Activated CD8-positive, alpha-beta memory T cell treated with anti-CD3 and anti-CD28 coated beads, Interleukin-2, amount 50 U/mL, for 4 hours (primary cell): ENCODE data around the gene OSBPL8.
"Not testable (repeated sequence)": the region's sequence is repeated elsewhere in the genome, so short reads cannot be mapped to it uniquely, and the experiment has no call there.

Experiments
- DNase-seq: peaks from one replicate; pipeline ENCODE4 v3.0.0-alpha.2; 2020

Gene OSBPL8

DNA sequence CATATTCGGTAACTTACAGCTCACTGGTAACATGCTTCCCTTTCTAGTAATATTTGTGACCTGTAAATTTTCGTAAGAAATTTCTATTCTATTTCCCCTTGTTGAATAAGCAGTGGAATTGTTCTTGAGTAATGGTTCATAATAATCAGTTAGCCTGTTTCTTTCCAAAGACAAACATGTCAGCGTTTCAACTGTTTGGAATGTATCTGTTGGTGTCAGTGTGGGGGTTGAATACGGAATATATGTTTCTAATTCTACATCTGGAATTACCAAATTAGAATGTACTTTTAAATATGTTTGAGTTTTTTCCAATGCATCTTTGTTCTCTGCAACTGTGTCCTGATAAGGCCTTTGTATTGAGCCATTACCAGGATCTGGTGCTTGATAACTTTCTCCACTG lies 213.3 kb downstream of the OSBPL8 start:
- no peak for DNase-seq

DNA sequence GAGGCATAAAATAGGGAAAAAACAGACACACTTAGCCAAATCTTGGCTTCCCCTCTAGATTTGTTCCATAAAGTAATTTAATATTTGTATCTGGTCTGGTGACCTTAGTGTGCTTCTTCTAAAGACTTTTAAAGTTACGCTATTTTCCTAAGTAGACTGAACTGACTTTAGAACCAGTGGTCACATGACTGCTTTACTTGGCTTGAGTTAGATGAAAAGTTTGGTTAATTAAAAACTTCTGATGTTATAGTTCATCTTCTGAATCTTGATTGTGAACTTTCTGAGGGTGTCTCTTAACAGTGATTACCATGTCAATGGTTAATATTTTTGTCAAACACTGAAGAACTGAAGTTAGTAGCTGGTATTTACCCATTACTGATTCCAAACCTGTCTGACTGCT lies 214.0 kb downstream of the OSBPL8 start:
- no peak for DNase-seq

DNA sequence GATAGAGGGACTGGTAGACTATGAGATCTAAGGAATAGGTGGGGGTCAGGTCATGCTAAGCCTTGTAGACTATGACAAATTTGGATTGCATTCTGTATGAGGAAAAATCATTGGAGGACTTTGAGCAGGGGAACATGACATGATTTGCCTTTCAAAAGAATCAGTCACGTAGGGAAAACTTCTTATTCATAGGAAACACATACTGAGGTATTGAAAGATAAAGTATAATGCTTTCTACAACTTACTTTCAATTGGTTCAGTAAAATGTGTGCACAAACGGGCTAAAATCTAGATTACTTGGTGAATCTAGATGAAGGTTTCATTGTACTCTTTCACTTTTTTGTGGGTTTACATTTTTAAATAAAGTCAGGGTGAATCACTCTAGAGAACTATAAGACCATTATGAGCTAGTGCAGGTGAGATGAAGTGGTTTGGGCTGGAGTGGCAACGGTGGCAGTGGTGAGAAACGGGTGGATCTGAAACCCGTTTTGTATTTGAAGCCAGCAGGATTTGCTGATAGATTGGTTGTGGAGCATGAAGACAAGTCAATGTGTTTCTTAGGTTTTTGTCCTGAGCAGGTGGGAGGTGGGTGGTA lies 218.0 kb downstream of the OSBPL8 start:
- no peak for DNase-seq

- no peak for DNase-seq
Observed at GRCh38 chr12:76340680-76341435, 218.7 kb downstream of the OSBPL8 start.

- DNase-seq = no peak
Observed at GRCh38 chr12:76337583-76337982, 222.0 kb downstream of the OSBPL8 start.

GRCh38 chr12:76332606-76333005 lies 227.0 kb downstream of the OSBPL8 start:
- DNase-seq = no peak

DNA sequence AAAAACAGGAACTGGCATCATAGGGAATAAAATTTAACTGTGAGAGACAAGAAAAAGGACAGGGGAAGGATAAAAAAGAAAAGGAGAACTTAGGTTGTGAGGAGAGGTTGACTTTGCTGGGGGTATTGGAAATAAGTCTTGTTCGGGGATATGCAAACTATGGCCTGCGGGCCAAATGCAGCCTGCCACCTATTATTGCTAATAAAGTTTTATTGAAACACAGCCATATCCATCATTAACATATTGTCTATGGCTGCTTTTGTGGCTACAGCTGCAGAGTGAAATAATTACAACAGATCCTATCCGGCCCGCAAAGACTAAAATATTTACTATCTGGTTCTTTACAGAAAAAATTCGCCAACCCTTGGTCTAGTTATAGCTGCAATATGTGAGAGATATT lies 230.0 kb downstream of the OSBPL8 start:
- DNase-seq = no peak

DNA sequence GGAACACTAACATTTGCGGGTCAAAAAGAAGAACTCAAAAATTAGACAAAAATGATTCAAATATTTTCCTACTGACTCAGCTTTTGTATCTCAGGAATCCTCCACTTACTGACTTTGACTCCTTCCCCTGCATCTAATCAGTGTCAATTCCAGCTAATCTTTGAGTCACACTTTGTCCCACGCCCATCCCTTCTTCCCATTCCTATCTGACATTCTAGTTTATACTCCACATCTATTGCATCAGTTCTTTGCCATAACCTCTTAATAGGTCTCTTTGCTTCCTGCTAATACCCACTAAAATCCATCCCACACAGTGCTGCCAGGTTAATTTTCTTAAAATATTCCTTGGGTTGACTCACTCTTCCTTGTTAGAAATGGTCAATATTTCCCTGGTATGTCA lies 230.4 kb downstream of the OSBPL8 start:
- DNase-seq = no peak

DNA sequence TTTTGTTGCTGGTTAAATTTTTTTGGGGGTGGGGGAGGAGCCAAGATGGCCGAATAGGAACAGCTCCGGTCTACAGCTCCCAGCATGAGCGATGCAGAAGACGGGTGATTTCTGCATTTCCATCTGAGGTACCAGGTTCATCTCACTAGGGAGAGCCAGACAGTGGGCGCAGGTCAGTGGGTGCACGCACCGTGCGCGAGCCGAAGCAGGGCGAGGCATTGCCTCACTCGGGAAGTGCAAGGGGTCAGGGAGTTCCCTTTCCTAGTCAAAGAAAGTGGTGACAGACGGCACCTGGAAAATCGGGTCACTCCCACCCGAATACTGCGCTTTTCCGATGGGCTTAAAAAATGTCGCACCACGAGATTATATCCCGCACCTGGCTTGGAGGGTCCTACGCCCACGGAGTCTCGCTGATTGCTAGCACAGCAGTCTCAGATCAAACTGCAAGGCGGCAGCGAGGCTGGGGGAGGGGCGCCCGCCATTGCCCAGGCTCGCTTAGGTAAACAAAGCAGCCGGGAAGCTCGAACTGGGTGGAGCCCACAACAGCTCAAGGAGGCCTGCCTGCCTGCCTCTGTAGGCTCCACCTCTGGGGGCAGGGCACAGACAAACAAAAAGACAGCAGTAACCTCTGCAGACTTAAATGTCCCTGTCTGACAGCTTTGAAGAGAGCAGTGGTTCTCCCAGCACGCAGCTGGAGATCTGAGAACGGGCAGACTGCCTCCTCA lies 239.8 kb downstream of the OSBPL8 start:
- not testable (repeated sequence) for DNase-seq

GRCh38 chr12:76318773-76319594 lies 240.6 kb downstream of the OSBPL8 start:
- no peak for DNase-seq

GRCh38 chr12:76317976-76318375 lies 241.6 kb downstream of the OSBPL8 start:
- no peak for DNase-seq

GRCh38 chr12:76316468-76316867 lies 243.1 kb downstream of the OSBPL8 start:
- no peak for DNase-seq

DNA sequence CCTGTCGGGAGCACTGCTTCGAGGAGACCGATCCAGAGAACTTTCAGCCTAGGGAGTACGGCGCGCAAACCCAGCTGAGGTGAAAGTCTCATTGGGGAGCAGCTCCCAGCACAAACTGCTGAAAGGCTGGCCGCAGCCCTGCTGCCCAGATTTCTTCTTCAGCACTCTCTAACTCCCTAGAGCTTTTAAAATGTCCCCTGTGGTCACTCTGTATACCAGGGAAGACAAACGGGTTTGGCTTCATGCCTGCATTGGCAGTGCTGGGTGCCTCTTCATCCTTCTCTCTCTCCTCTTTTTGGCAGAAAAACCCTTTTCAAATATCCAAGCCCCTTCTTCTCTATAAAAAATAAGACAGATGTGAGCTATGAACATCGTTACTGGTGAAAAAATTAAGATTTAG lies 246.3 kb downstream of the OSBPL8 start:
- no peak for DNase-seq

- no peak for DNase-seq
Observed at GRCh38 chr12:76312315-76312714, 247.3 kb downstream of the OSBPL8 start.

GRCh38 chr12:76311796-76312195 lies 247.8 kb downstream of the OSBPL8 start:
- no peak for DNase-seq

DNA sequence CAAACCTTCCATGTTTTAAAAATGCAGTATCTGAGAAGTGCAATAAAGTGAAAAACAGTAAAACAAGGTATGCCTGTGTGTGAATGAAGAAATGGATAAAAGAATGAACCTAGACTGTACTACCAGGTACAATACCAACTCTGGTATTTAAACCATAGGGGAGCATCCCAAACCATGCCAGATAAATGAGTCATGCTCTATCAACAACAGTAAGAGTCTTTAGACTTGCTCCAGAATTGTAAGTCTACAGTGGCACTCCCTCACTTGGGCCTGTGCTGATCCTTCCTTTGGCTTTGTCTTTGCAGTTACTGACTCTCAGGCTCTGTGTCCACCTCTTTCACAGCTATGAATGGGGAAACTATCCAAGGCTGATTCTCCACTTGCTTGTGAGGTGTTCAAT lies 249.5 kb downstream of the OSBPL8 start:
- DNase-seq = no peak

DNA sequence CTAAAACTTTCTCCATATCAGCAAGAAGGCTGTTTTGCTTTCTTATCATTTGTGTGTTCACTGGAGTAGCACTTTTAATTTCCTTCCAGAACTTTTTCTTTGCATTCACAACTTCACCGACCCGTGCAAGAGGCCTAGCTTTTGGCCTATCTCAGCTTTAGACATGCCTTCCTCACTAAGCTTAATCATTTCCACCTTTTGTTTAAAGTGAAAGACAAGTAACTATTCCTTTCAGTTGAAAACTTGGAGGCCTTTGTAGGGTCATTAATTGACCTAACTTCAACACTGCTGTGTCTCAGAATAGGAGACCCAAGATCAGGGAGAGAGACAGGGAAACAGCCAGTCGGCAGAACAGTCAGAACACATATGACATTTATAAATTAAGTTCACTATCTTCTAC lies 250.7 kb downstream of the OSBPL8 start:
- no peak for DNase-seq

DNA sequence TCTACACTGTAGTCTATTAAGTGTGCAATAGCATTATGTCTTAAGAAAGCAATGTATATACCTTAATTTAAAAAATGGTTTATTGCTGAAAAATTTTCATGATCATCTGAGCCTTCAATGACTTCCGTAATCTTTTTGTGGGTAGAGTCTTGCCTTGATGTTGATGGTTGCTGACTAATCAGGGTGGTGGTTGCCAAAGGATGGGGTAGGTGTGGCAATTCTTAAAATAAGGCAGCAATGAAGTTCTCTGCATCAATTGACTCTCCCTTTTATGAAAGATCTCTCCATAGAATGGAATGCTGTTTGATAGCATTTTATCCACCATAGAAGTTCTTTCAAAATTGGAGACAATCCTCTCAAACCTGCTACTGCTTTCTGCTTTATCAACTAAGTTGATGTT lies 252.5 kb downstream of the OSBPL8 start:
- DNase-seq = no peak

GRCh38 chr12:76303989-76304460 lies 255.5 kb downstream of the OSBPL8 start:
- no peak for DNase-seq

- DNase-seq = no peak
Observed at GRCh38 chr12:76303365-76303764, 256.2 kb downstream of the OSBPL8 start.
